ENCODE measurements around the gene AUP1. TPM values are rescaled to one million over a fixed set of nuclear protein-coding genes. Genes with fewer than 3 reads are reported as not detected.

AUP1 gene
- polyA plus RNA-seq, 1 donor from 2014 or later = 153 TPM

- Histone ChIP-seq H3K4me3 (ENCODE audit: low read length) (no peak overlapping the region), H3K27me3 (ENCODE audit: insufficient read depth, low read depth, low read length) (peaks cover 47% of the 10 kb centered on the region), H3K36me3 (ENCODE audit: insufficient read depth, low read length) (no peaks in the 10 kb centered on the region), H3K9ac (ENCODE audit: low read length) (no peak overlapping the region), H3K27ac (ENCODE audit: low read length) (no peak overlapping the region), H3K9me2 (ENCODE audit: insufficient read depth, low read length) (no peaks in the 10 kb centered on the region), H4K20me1 (ENCODE audit: insufficient read depth) (no peaks in the 10 kb centered on the region), H3K4me2 (ENCODE audit: low read length) (no peak overlapping the region), H2AFZ (ENCODE audit: low read depth, low read length) (no peak overlapping the region), H3K9me3 (ENCODE audit: low read length) (no peaks in the 10 kb centered on the region), H3K79me2 (replicated peaks; ENCODE audit: insufficient read depth, low read length) (no peaks in the 10 kb centered on the region), H3F3A (ENCODE audit: insufficient read depth, low read length, poor library complexity, severe bottlenecking) (no peaks in the 10 kb centered on the region)
- TF ChIP-seq EP300 (conservative IDR thresholded peaks at IDR 0.05; ENCODE audit: poor library complexity, severe bottlenecking) (no peak), SMC3 (conservative IDR thresholded peaks at IDR 0.05; ENCODE audit: poor library complexity) (no peak), TAF1 (IDR thresholded peaks at IDR 0.05; ENCODE audit: low read depth) (no peak), EZH2 (IDR thresholded peaks at IDR 0.05; ENCODE audit: borderline replicate concordance, insufficient read depth, low read length, poor library complexity, severe bottlenecking) (no peak), MXI1 (conservative IDR thresholded peaks at IDR 0.05; ENCODE audit: poor library complexity, severe bottlenecking) (no peak), RAD21 (conservative IDR thresholded peaks at IDR 0.05) (no peak), POLR2AphosphoS5 (IDR thresholded peaks at IDR 0.05) (no peak)
- TF ChIP-seq, protein P1, sequence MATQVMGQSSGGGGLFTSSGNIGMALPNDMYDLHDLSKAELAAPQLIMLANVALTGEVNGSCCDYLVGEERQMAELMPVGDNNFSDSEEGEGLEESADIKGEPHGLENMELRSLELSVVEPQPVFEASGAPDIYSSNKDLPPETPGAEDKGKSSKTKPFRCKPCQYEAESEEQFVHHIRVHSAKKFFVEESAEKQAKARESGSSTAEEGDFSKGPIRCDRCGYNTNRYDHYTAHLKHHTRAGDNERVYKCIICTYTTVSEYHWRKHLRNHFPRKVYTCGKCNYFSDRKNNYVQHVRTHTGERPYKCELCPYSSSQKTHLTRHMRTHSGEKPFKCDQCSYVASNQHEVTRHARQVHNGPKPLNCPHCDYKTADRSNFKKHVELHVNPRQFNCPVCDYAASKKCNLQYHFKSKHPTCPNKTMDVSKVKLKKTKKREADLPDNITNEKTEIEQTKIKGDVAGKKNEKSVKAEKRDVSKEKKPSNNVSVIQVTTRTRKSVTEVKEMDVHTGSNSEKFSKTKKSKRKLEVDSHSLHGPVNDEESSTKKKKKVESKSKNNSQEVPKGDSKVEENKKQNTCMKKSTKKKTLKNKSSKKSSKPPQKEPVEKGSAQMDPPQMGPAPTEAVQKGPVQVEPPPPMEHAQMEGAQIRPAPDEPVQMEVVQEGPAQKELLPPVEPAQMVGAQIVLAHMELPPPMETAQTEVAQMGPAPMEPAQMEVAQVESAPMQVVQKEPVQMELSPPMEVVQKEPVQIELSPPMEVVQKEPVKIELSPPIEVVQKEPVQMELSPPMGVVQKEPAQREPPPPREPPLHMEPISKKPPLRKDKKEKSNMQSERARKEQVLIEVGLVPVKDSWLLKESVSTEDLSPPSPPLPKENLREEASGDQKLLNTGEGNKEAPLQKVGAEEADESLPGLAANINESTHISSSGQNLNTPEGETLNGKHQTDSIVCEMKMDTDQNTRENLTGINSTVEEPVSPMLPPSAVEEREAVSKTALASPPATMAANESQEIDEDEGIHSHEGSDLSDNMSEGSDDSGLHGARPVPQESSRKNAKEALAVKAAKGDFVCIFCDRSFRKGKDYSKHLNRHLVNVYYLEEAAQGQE (IDR thresholded peaks at IDR 0.05; ENCODE audit: borderline replicate concordance) = no peak
- TF ChIP-seq, protein P2, sequence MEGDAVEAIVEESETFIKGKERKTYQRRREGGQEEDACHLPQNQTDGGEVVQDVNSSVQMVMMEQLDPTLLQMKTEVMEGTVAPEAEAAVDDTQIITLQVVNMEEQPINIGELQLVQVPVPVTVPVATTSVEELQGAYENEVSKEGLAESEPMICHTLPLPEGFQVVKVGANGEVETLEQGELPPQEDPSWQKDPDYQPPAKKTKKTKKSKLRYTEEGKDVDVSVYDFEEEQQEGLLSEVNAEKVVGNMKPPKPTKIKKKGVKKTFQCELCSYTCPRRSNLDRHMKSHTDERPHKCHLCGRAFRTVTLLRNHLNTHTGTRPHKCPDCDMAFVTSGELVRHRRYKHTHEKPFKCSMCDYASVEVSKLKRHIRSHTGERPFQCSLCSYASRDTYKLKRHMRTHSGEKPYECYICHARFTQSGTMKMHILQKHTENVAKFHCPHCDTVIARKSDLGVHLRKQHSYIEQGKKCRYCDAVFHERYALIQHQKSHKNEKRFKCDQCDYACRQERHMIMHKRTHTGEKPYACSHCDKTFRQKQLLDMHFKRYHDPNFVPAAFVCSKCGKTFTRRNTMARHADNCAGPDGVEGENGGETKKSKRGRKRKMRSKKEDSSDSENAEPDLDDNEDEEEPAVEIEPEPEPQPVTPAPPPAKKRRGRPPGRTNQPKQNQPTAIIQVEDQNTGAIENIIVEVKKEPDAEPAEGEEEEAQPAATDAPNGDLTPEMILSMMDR (IDR thresholded peaks at IDR 0.05; ENCODE audit: poor library complexity, severe bottlenecking) = no peak
These were observed 20.7 kb upstream of the AUP1 start for GRCh38 chr2:74550231-74550630.

DNA sequence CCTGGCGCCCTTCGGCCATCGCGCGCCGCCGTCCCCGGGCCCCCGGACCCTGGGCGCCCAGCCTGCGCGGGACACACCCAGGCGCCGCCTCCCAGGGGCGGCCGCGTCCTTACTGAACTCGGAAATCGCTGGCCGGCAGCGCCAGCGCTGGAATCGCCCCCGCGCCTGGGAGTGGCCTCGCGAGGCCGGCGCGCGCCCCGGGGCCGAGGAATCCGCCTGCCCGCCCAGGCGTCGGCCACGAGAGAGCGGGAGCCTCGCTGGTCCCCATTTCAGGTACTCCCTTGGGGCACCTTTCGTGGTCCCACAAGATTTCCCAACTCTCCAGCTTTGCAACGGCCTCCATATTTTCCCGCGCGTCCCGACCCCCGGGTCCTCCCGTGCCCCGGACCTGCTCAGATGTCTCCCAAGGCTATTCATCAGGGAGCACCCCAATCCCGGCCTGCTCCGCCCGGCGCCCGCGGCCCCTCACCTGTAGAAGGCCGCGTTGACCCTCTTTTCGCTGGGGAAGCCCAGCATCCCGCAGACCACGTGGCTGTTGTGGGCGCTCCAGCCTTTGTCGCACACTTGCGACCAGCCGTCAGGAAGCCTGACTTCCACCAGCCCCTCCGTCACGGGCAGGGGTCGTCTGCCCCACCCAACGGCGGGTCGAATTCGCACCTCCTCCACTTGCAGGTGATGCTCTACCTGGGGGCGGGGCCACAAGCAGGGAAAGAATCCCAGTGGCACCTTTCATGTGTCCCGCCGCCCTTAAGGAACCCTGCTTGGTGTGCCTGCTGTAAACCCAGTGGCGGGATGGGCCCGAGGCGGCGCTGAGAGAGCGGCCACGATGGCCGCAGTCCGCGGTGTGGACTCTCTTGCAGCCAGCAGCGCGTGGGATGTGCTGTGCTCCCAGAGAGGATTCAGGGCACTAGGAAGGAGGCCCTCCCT is 19.7 kb upstream of the AUP1 start:
- Histone ChIP-seq H2AFZ (ENCODE audit: low read depth, low read length) (no peak overlapping the region), H3K27ac (ENCODE audit: low read length) (no peak overlapping the region), H3K4me2 (ENCODE audit: low read length) (no peak overlapping the region), H3K9me3 (ENCODE audit: low read length) (no peaks in the 10 kb centered on the region), H3K36me3 (ENCODE audit: insufficient read depth, low read length) (no peaks in the 10 kb centered on the region), H3K9me2 (ENCODE audit: insufficient read depth, low read length) (no peaks in the 10 kb centered on the region), H3K9ac (ENCODE audit: low read length) (no peak overlapping the region), H3F3A (ENCODE audit: insufficient read depth, low read length, poor library complexity, severe bottlenecking) (no peaks in the 10 kb centered on the region), H4K20me1 (ENCODE audit: insufficient read depth) (no peaks in the 10 kb centered on the region), H3K79me2 (replicated peaks; ENCODE audit: insufficient read depth, low read length) (no peaks in the 10 kb centered on the region), H3K4me3 (ENCODE audit: low read length) (peak overlapping the region; percentile 55), H3K27me3 (ENCODE audit: insufficient read depth, low read depth, low read length) (peaks cover 37% of the 10 kb centered on the region)
- TF ChIP-seq MXI1 (conservative IDR thresholded peaks at IDR 0.05; ENCODE audit: poor library complexity, severe bottlenecking) (no peak), TAF1 (IDR thresholded peaks at IDR 0.05; ENCODE audit: low read depth) (no peak), SMC3 (conservative IDR thresholded peaks at IDR 0.05; ENCODE audit: poor library complexity) (no peak)
- TF ChIP-seq, protein P2 (IDR thresholded peaks at IDR 0.05; ENCODE audit: poor library complexity, severe bottlenecking) = no peak
